Stimulated activated CD4-positive, alpha-beta T cell treated with anti-CD3 and anti-CD28 coated beads, Interleukin-2, amount 100 ng/mL, for 4 hours (primary cell): Measurements from ENCODE around the gene LGSN.
"Not testable (repeated sequence)": the region's sequence is repeated elsewhere in the genome, so short reads cannot be mapped to it uniquely, and the experiment has no call there.

ENCODE experiments used
- DNase-seq: peaks from one replicate; pipeline ENCODE4 v3.0.0-alpha.2; 2020; ENCODE audit warnings: low read depth

The LGSN gene

DNA sequence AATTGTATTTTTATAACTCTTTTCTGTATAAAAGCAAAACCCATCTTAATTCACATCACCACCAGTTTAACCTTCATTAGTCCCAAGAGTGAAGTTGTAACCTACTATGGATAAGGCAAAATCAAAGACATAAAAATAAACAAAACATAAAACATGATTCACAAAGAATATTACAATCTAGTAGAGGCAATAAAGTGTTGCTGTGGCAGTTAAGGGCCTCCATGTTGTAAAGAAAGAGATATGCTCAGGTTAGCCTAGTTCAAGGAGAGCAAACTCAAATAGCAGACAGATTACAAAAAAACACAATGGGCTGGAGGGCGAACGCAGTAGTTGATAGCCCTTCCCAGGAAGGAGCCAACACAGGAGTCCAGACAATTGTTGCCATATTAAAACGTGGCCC is 13.4 kb downstream of the LGSN start:
- DNase-seq: no peak

DNA sequence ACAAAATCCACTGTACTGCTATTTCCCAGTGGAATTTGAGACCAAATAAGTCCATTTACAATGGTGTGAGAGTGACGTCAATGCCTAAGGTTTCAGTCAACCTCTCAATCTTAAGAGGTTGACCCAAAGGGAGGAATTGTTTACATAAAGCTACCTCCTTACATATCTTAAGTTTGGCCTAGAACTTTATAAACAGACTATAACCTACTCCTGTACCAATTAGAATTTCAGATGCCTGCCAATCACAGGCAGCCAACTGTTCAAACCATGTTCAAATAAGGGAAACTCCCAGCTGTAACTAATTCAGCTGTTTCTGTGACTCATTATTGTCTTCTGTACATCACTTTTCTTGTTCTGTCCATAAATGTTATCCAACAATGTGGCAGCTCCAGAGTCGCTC is 14.5 kb downstream of the LGSN start:
- no peak for DNase-seq

DNA sequence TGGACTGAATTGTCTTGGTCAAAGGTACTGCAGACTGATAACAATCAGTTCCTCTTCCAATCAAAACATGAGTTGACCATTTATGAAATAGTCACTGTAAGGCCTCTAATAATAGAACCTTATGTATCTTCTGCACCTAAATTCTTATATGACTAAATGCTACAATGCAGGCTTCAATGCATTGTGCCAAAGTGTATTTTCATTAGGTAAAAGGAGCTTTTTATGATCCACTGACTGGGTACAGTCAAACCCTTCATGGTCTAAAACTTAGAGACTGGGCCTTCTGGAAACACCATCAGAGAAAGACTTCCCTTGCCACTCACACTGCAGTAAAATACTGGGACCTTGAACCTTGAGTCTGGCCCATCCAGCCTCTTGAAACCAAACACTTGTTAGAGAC is 16.3 kb downstream of the LGSN start:
- no peak for DNase-seq

- no peak for DNase-seq
Observed at GRCh38 chr6:63299667-63300066, 20.1 kb downstream of the LGSN start.

- DNase-seq: no peak
Observed at GRCh38 chr6:63295553-63296194, 24.1 kb downstream of the LGSN start.

- no peak for DNase-seq
Observed at GRCh38 chr6:63290492-63291058, 29.2 kb downstream of the LGSN start.

DNA sequence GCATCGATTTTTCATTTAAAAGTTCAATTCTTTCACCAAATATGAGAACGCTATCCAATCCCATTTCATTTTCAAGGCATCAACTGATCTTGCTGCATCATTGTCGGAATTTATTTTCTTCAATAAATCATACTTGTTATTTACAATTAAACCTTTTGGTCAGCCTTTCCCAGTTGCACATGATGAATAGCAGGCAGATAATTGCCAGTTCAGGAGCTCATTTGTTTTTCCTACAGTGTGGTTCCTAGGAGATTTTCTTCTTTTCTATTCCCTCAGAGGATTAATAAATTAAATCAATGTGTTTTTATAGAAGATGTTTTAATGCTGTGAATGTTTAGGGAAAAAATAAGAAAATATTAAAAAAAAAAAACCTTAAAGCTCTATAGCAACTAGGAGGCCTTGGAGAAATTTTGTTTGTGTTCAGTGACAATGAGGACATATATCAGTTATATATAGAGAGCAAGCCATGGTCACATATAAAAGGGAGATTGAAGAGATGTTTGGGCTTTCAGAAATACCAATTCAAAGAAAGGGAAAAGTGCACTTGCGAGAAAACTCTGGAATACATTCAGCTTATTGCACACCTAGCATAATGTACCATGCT is 30.4 kb downstream of the LGSN start:
- DNase-seq: no peak

- no peak for DNase-seq
Observed at GRCh38 chr6:63280639-63281180, 39.1 kb downstream of the LGSN start.

GRCh38 chr6:63278916-63279315 is 40.9 kb downstream of the LGSN start:
- no peak for DNase-seq

DNA sequence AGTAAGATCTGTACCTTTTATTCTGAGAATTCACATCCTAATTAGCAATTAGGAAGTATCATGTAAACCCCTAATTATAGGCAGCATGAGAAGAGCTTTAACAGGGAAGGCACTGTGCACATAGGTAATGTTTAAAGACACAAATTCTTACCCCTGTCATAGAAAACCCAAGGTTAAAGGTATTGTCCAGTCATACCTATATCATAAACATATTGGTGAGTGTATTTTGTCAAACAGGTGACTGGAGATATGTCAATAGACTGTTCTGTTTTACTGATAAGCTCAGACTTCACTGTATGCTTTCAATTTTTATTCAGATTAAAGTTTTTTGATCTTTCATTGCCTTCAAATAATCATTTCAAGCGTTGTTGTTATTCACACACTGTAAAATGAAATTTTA is 43.8 kb downstream of the LGSN start:
- no peak for DNase-seq

DNA sequence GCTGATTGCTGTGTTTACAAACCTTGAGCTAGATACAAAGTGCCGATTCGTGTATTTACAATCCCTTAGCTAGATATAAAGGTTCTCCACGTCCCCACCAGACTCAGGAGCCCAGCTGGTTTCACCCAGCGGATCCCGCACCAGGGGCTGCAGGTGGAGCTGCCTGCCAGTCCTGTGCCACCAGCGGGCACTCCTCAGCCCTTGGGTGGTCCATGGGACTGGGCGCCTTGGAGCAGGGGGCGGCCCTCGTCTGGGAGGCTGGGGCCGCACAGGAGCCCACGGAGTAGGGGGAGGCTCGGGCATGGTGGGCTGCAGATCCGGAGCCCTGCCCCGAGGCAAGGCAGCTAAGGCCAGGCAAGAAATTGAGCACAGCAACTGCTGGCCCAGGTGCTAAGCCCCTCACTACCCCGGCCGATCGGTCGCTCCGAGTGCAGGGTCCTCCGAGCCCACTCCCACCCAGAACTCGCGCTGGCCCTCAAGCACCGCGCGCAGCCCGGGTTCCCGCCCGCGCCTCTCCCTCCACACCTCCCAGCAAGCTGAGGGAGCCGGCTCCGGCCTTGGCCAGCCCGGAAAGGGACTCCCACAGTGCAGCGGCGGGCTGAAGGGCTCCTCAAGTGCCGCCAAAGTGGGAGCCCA is 44.9 kb downstream of the LGSN start:
- not testable (repeated sequence) for DNase-seq

- no peak for DNase-seq
Observed at GRCh38 chr6:63272397-63272796, 47.4 kb downstream of the LGSN start.

DNA sequence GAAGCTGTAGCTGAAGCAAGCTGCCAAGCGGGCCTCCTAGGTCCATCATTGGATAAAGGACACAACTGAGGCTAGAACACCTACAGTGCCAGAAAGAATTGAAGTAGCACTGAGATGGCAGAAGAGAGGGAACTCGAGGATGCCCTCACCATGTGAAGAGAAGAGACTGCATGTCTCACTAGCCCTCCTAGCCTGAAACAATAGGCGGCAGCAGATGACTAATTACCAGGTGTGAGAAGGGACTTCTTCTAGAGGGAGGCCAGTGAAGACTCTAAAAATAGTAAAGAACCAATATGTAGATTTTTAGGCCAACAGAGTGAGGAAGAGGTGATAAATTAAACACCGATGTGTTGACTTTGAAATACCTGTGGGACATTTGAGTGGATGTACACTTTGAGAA is 50.3 kb downstream of the LGSN start:
- DNase-seq: no peak

DNA sequence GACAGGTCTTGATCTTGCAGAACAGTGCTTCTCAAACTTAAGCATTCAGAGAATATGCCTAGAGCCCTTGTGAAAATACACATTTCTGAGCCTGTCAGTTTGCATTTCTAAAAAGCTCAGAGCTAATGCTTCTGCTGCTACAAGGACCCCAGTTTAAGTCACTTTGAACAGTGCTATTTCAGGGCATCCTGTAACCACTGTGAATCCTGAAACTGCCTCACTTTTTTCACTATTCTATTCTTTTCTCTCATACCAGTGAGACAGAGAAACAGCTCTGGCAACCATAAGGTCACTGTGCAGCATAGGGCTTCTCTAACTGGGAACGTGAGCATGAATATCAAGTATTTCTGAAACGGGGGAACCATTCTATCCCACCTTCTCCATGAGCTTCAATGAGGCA is 51.2 kb downstream of the LGSN start:
- no peak for DNase-seq

GRCh38 chr6:63267828-63268227 is 52.0 kb downstream of the LGSN start:
- DNase-seq: no peak

- no peak for DNase-seq
Observed at GRCh38 chr6:63267046-63267445, 52.7 kb downstream of the LGSN start.

DNA sequence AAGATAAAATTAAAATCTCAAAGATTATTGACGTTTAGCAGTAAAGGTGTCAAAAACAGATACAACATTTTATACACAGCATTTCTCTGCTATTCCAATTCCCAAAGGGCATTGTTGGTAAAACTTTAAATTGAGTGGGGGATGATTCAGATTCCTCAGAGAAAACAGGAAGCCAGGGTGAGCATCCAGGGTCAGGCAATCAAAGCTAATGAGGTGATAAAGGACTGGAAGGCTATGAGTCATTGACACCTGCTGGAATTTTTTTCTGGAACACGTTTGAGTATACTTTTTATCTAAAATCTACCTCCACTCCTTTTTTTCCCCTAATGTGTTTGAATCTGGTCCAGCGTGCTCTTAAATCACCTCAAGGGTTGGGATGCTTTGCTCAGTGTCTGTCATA is 56.3 kb downstream of the LGSN start:
- no peak for DNase-seq

- DNase-seq: no peak
Observed at GRCh38 chr6:63261820-63262219, 58.0 kb downstream of the LGSN start.

DNA sequence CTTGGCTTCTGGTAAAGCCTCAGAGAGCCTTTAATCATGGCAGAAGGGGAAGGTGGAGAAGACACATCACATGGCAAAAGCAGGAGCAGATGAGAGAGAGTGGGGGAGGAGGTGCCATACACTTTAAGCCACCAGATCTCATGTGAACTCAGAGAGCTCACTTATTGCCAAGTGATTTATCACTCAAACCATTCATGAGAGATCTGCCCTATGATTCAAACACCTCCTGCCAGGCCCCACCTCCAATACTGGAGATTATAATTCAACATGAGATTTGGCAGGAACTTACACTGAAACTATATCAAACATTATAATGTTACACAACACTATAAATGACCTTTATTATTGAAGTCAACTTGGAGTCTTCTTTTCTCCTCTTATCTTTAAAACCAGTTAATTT is 60.6 kb downstream of the LGSN start:
- no peak for DNase-seq

- DNase-seq: no peak
Observed at GRCh38 chr6:63249875-63250482, 69.8 kb downstream of the LGSN start.

DNA sequence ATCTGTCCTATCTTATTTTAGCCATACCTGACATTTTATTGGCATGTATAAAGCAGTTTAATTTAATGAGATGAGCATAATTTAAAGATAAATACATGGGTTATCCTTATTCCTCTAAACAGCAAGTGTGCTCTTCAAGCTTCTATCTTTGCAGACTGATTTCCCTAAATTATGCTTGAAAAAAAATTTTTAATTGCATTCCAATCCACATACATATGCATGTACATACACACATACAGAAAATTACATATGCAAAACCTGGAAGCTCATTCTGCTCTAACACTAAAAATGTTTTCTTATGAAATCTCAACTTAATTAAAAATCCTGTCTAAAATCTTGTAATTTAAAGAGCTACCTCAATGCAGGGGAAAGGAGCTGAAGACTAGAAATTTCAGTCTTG is 73.2 kb downstream of the LGSN start:
- DNase-seq: no peak

GRCh38 chr6:63245909-63246308 is 73.9 kb downstream of the LGSN start:
- no peak for DNase-seq

GRCh38 chr6:63245420-63245819 is 74.4 kb downstream of the LGSN start:
- no peak for DNase-seq
